BLaER1 treated with 17β-estradiol and CSF1 and Interleukin-3, amounts not matched to agents 10 nM and 100 nM (cell line): ENCODE measurements around the gene NSMF.

ENCODE experiments used
- H3K27ac ChIP-seq, 11 experiments: shearing (Covaris generic); formaldehyde crosslinking; 2 replicates each; pipeline ENCODE4 v1.8.1; 2022
- H3K27me3 ChIP-seq, 11 experiments: shearing (Covaris generic); formaldehyde crosslinking; 2 replicates each; pipeline ENCODE4 v1.8.1; 2022
- H3K36me3 ChIP-seq, 11 experiments: shearing (Covaris generic); formaldehyde crosslinking; 2 replicates each; pipeline ENCODE4 v1.8.1; 2022
- H3K4me1 ChIP-seq, 10 experiments: shearing (Covaris generic); formaldehyde crosslinking; 2 replicates each; pipeline ENCODE4 v1.8.1; 2022
- H3K4me2 ChIP-seq, 11 experiments: shearing (Covaris generic); formaldehyde crosslinking; 2 replicates each; pipeline ENCODE4 v1.8.1; 2022
- H3K4me3 ChIP-seq, 10 experiments: shearing (Covaris generic); formaldehyde crosslinking; 2 replicates each; pipeline ENCODE4 v1.8.1; 2022
- H3K9ac ChIP-seq, 11 experiments: shearing (Covaris generic); formaldehyde crosslinking; 2 replicates each; pipeline ENCODE4 v1.8.1; 2022
- H3K9me3 ChIP-seq, 11 experiments: shearing (Covaris generic); formaldehyde crosslinking; replicated peaks in 1 of 11; 2 replicates each; pipeline ENCODE4 v1.8.1; 2022
- H4K20me1 ChIP-seq, 11 experiments: shearing (Covaris generic); formaldehyde crosslinking; 2 replicates each; pipeline ENCODE4 v1.8.1; 2022
- Cebpa-rat ChIP-seq, 11 experiments: shearing (Covaris generic); IDR thresholded peaks; 2 replicates each; pipeline ENCODE4 v1.8.1; 2022

Gene NSMF

GRCh38 chr9:137444106-137444790 lies 14.9 kb downstream of the NSMF start:
- H3K4me2 ChIP-seq: no peak overlapping the region; a peak in 1 of 22 replicates
- H3K4me3 ChIP-seq: no peak overlapping the region
- H3K9me3 ChIP-seq: peaks cover 0 to 4% (median 0%) of the 10 kb centered on the region in 11 experiments; a peak in 1 of 22 replicates
- no peak overlapping the region for H3K9ac ChIP-seq
- peaks cover 0 to 42% (median 22%) of the 10 kb centered on the region in 11 experiments; a peak in 17 of 22 replicates for H4K20me1 ChIP-seq
- no peak for TF ChIP-seq Cebpa-rat (IDR thresholded peaks at IDR 0.05)
- peaks cover 16 to 45% (median 33%) of the 10 kb centered on the region in 10 experiments for H3K4me1 ChIP-seq
- peaks cover 0 to 12% (median 4%) of the 10 kb centered on the region in 11 experiments; a peak in 11 of 22 replicates for H3K36me3 ChIP-seq
- no peak overlapping the region for H3K27ac ChIP-seq
- H3K27me3 ChIP-seq: peaks cover 13 to 27% (median 20%) of the 10 kb centered on the region in 11 experiments

GRCh38 chr9:137441935-137442321 lies 17.2 kb downstream of the NSMF start:
- H3K9me3 ChIP-seq: peaks cover 0 to 4% (median 0%) of the 10 kb centered on the region in 11 experiments; a peak in 1 of 22 replicates
- H3K27me3 ChIP-seq: peaks cover 14 to 27% (median 20%) of the 10 kb centered on the region in 11 experiments
- no peak overlapping the region for H3K4me3 ChIP-seq
- H3K4me2 ChIP-seq: no peak overlapping the region
- no peak for TF ChIP-seq Cebpa-rat (IDR thresholded peaks at IDR 0.05)
- peaks cover 0 to 32% (median 14%) of the 10 kb centered on the region in 11 experiments; a peak in 11 of 22 replicates for H4K20me1 ChIP-seq
- peaks cover 17 to 36% (median 27%) of the 10 kb centered on the region in 10 experiments; a peak in 19 of 20 replicates for H3K4me1 ChIP-seq
- H3K9ac ChIP-seq: no peak overlapping the region
- no peaks in the 10 kb centered on the region for H3K36me3 ChIP-seq
- H3K27ac ChIP-seq: no peak overlapping the region

- no peaks in the 10 kb centered on the region for H3K36me3 ChIP-seq
- H3K9ac ChIP-seq: peak within 1 kb of the TSS in 2 of 11 experiments; percentile 26 to 47; a peak in 2 of 22 replicates
- no peak within 1 kb of the TSS for H3K27ac ChIP-seq
- H4K20me1 ChIP-seq: peaks cover 0 to 34% (median 10%) of the 10 kb centered on the region in 11 experiments; a peak in 12 of 22 replicates
- H3K4me3 ChIP-seq: peak within 1 kb of the TSS; percentile 42 to 68 (median 54); a peak in 19 of 20 replicates
- peaks cover 15 to 38% (median 25%) of the 10 kb centered on the region in 10 experiments for H3K4me1 ChIP-seq
- peaks cover 14 to 27% (median 20%) of the 10 kb centered on the region in 11 experiments for H3K27me3 ChIP-seq
- H3K9me3 ChIP-seq: peaks cover 0 to 4% (median 0%) of the 10 kb centered on the region in 11 experiments; a peak in 1 of 22 replicates
- peak within 1 kb of the TSS; percentile 83 to 93 (median 89); a peak in 21 of 22 replicates for H3K4me2 ChIP-seq
- TF ChIP-seq Cebpa-rat (IDR thresholded peaks at IDR 0.05): no peak
These were observed 17.7 kb downstream of the NSMF start, which contains the start of gene ENTPD8 for GRCh38 chr9:137441289-137441934. Gene ENTPD8 (minus strand): TSS chr9:137441357. CDS start chr9:137438285, 3,072 bp downstream.

- H3K27ac ChIP-seq: no peak overlapping the region
- H3K4me2 ChIP-seq: no peak overlapping the region
These were observed 19.9 kb downstream of the NSMF start for GRCh38 chr9:137439158-137439714.

GRCh38 chr9:137438591-137439157 lies 20.5 kb downstream of the NSMF start:
- H3K36me3 ChIP-seq: no peaks in the 10 kb centered on the region
- no peak for TF ChIP-seq Cebpa-rat (IDR thresholded peaks at IDR 0.05)
- no peak overlapping the region for H3K9ac ChIP-seq
- H3K4me3 ChIP-seq: no peak overlapping the region
- H3K9me3 ChIP-seq: peaks cover 0 to 4% (median 0%) of the 10 kb centered on the region in 11 experiments; a peak in 1 of 22 replicates
- peaks cover 0 to 45% (median 0%) of the 10 kb centered on the region in 11 experiments; a peak in 6 of 22 replicates for H4K20me1 ChIP-seq
- no peak overlapping the region for H3K27ac ChIP-seq
- H3K4me1 ChIP-seq: peaks cover 24 to 52% (median 39%) of the 10 kb centered on the region in 10 experiments
- H3K4me2 ChIP-seq: no peak overlapping the region; a peak in 1 of 22 replicates
- peaks cover 14 to 30% (median 20%) of the 10 kb centered on the region in 11 experiments for H3K27me3 ChIP-seq

More at GRCh38 chr9:137439158-137439714, 19.9 kb downstream of the NSMF start:
- Histone ChIP-seq H3K4me3 (no peak overlapping the region), H3K9ac (no peak overlapping the region), H3K4me1 (peaks cover 24 to 46% (median 33%) of the 10 kb centered on the region in 10 experiments), H3K9me3 (peaks cover 0 to 4% (median 0%) of the 10 kb centered on the region in 11 experiments; a peak in 1 of 22 replicates), H3K36me3 (no peaks in the 10 kb centered on the region), H3K27me3 (peaks cover 14 to 29% (median 20%) of the 10 kb centered on the region in 11 experiments), H4K20me1 (peaks cover 0 to 41% (median 0%) of the 10 kb centered on the region in 11 experiments; a peak in 6 of 22 replicates)
- no peak for TF ChIP-seq Cebpa-rat (IDR thresholded peaks at IDR 0.05)

- Histone ChIP-seq H3K9me3 (peaks cover 0 to 4% (median 0%) of the 10 kb centered on the region in 11 experiments; a peak in 1 of 22 replicates), H3K27me3 (peaks cover 14 to 33% (median 19%) of the 10 kb centered on the region in 11 experiments), H3K27ac (no peak overlapping the region), H3K4me3 (no peak overlapping the region), H3K9ac (0 out of 22 replicates have a peak overlapping the region, but pooled peaks of 1 of the 11 experiments have one; percentile 2), H3K36me3 (no peaks in the 10 kb centered on the region), H3K4me1 (peaks cover 24 to 59% (median 46%) of the 10 kb centered on the region in 10 experiments), H4K20me1 (peaks cover 0 to 53% (median 0%) of the 10 kb centered on the region in 11 experiments; a peak in 6 of 22 replicates), H3K4me2 (peak overlapping the region in 8 of 11 experiments; percentile 0 to 94 (median 54); a peak in 12 of 22 replicates)
- no peak for TF ChIP-seq Cebpa-rat (IDR thresholded peaks at IDR 0.05)
These were observed 21.2 kb downstream of the NSMF start for GRCh38 chr9:137437691-137438590.

GRCh38 chr9:137436761-137437600 lies 22.2 kb downstream of the NSMF start:
- Histone ChIP-seq H3K4me3 (no peak overlapping the region), H3K9me3 (peaks cover 0 to under 1% (median 0%) of the 10 kb centered on the region in 11 experiments; a peak in 1 of 22 replicates), H3K9ac (0 out of 22 replicates have a peak overlapping the region, but pooled peaks of 1 of the 11 experiments have one; percentile 2), H3K27ac (no peak overlapping the region), H3K4me2 (peak overlapping the region; percentile 10 to 94 (median 80); a peak in 16 of 22 replicates), H4K20me1 (peaks cover 0 to 53% (median 0%) of the 10 kb centered on the region in 11 experiments; a peak in 6 of 22 replicates), H3K36me3 (no peaks in the 10 kb centered on the region), H3K4me1 (peaks cover 24 to 69% (median 55%) of the 10 kb centered on the region in 10 experiments), H3K27me3 (peaks cover 7 to 29% (median 9%) of the 10 kb centered on the region in 11 experiments)
- no peak for TF ChIP-seq Cebpa-rat (IDR thresholded peaks at IDR 0.05)
